22Rv1 (cell line): ENCODE data around the gene RWDD2A.
A peak's percentile ranks its signal among the peaks of the same experiment; 100 is the strongest.

Experiments used
- H3K27ac ChIP-seq: fragments of 450-650 bp; 2 replicates; pipeline ENCODE4 v1.5.1; 2017
- CTCF ChIP-seq: fragments of 450-650 bp; IDR thresholded peaks from 2 replicates; pipeline ENCODE4 v1.5.1; 2017; ENCODE audit warnings: mild to moderate bottlenecking
- ZFX ChIP-seq: fragments of 450-650 bp; IDR thresholded peaks from 2 replicates; pipeline ENCODE4 v1.6.1; 2017; ENCODE audit warnings: antibody characterized with exemption, borderline replicate concordance

RWDD2A gene

GRCh38 chr6:83198486-83199172 is 5.5 kb downstream of the RWDD2A start:
- H3K27ac ChIP-seq: peak overlapping the region; percentile 26; the same call in 1 of the 2 replicates
- TF ChIP-seq ZFX: no peak
- no peak for TF ChIP-seq CTCF

GRCh38 chr6:83199173-83199862 is 6.2 kb downstream of the RWDD2A start:
- peak overlapping the region; percentile 26 for H3K27ac ChIP-seq
- TF ChIP-seq ZFX (no peak), CTCF (no peak)

- H3K27ac ChIP-seq: peak overlapping the region; percentile 26
- TF ChIP-seq ZFX (no peak), CTCF (no peak)
Measured at GRCh38 chr6:83199863-83200225, 6.7 kb downstream of the RWDD2A start.

- TF ChIP-seq CTCF (no peak), ZFX (no peak)
Measured at GRCh38 chr6:83202031-83202430, 8.9 kb downstream of the RWDD2A start.

GRCh38 chr6:83215131-83216047 is 22.2 kb downstream of the RWDD2A start:
- H3K27ac ChIP-seq: no peak overlapping the region
- TF ChIP-seq ZFX: no peak
- peak; percentile 93 for TF ChIP-seq CTCF

More at GRCh38 chr6:83202031-83202430, 8.9 kb downstream of the RWDD2A start:
- H3K27ac ChIP-seq: no peak overlapping the region

- TF ChIP-seq CTCF: no peak
- no peak for TF ChIP-seq ZFX
- no peak overlapping the region for H3K27ac ChIP-seq
Measured at GRCh38 chr6:83216806-83217205, 23.6 kb downstream of the RWDD2A start.
